GM12891 (cell line): Measurements from ENCODE around the gene ZNF133.

ENCODE experiments used
- POLR2A ChIP-seq: IDR thresholded peaks from 2 replicates; pipeline ENCODE4 v1.6.1; 2011; ENCODE audit warnings: low read depth, low read length, control low read depth
- POLR2AphosphoS5 ChIP-seq: IDR thresholded peaks from 2 replicates; pipeline ENCODE4 v1.6.1; 2011; ENCODE audit warnings: low read depth, low read length, control low read depth
- POU2F2 ChIP-seq: IDR thresholded peaks from 2 replicates; pipeline ENCODE4 v1.6.1; 2011; ENCODE audit warnings: low read depth, mild to moderate bottlenecking, control low read depth, low read length, moderate library complexity
- SPI1 ChIP-seq: IDR thresholded peaks from 2 replicates; pipeline ENCODE4 v1.6.1; 2011; ENCODE audit warnings: low read depth, low read length, control low read depth

- TF ChIP-seq POLR2A (no peak), POLR2AphosphoS5 (no peak), SPI1 (no peak), POU2F2 (no peak)
Measured at GRCh38 chr20:18331694-18332093, 43.4 kb downstream of the ZNF133 start.
